ENCODE data around the gene ARAP1. TPM values are rescaled to one million over a fixed set of nuclear protein-coding genes. Genes with fewer than 3 reads are reported as not detected.

ARAP1 gene
- total and polyA plus RNA-seq, 2 donors (not counting 1 experiment from before 2014, with no cell fraction given), result 41.8 to 113 TPM

DNA sequence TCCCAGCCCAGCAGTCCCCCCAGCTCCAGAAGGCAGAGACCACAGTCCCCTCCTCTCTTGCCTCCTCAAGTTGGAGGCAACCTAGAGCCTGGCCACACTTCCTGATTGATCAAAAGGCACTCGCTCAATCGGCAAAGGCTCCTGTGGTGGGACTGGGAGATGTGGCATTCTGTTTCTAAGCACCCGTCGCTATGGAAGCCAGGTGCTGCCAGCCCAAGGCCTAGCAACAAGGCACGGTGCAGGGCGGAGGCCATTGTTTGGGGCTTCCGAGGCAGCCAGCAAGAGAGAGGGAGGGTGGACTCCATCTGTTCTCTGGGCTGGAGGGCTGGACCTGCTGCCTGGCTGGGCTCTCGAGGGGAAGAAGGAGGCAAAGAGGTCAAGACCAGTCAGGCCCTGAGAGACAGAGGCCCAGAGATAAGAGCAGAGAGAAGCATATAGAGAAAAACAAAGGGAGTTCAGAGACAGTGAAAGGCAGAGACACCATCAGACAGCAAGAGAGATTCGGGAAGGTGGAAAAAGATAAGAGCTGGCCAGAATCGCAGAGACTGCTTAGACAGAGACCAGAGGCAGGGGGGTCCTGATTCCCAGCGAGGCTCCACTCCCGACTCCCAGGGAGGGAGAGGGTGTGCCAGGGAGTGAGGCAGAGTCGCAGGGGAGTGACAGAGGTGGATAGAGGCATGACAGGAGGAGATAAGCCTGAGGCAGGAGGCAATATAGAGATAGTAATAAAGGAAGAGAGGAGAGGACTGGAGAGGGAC, 99.2 kb downstream of the ARAP1 start:
- Histone ChIP-seq H3K4me3 (replicated peaks in 1 of 4; ENCODE audit: control extremely low read depth in 1 of 4, insufficient read depth in 1 of 4, low read depth in 3 of 4, low read length in 4 of 4) (no peak overlapping the region), H3K4me1 (ENCODE audit: control insufficient read depth, extremely low read depth, insufficient read depth, low read length) (no peaks in the 10 kb centered on the region), H3K9ac (ENCODE audit: insufficient read depth, low read length) (no peak overlapping the region), H3K9me3 (ENCODE audit: control insufficient read depth, insufficient read depth, low read depth, low read length) (no peaks in the 10 kb centered on the region), H3K79me2 (ENCODE audit: control insufficient read depth, insufficient read depth, low read length) (no peaks in the 10 kb centered on the region), H3K27me3 (ENCODE audit: control insufficient read depth, insufficient read depth, low read length) (peaks cover 5% of the 10 kb centered on the region), H3K27ac (ENCODE audit: insufficient read depth, low read length) (no peak overlapping the region), H2AFZ (ENCODE audit: low read length) (no peak overlapping the region), H3K4me2 (ENCODE audit: extremely low read depth, insufficient read depth, low read length) (no peak overlapping the region), H3K36me3 (ENCODE audit: control insufficient read depth, insufficient read depth, low read length) (no peaks in the 10 kb centered on the region), H4K20me1 (ENCODE audit: control insufficient read depth, extremely low read depth, insufficient read depth, low read length) (no peaks in the 10 kb centered on the region)
- DNase-seq (ENCODE audit: low read depth in 2 of 2), result no peak
- no peak for TF ChIP-seq EZH2 (IDR thresholded peaks at IDR 0.05; ENCODE audit: low read length, missing control alignments)
- TF ChIP-seq, protein P1, sequence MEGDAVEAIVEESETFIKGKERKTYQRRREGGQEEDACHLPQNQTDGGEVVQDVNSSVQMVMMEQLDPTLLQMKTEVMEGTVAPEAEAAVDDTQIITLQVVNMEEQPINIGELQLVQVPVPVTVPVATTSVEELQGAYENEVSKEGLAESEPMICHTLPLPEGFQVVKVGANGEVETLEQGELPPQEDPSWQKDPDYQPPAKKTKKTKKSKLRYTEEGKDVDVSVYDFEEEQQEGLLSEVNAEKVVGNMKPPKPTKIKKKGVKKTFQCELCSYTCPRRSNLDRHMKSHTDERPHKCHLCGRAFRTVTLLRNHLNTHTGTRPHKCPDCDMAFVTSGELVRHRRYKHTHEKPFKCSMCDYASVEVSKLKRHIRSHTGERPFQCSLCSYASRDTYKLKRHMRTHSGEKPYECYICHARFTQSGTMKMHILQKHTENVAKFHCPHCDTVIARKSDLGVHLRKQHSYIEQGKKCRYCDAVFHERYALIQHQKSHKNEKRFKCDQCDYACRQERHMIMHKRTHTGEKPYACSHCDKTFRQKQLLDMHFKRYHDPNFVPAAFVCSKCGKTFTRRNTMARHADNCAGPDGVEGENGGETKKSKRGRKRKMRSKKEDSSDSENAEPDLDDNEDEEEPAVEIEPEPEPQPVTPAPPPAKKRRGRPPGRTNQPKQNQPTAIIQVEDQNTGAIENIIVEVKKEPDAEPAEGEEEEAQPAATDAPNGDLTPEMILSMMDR (conservative IDR thresholded peaks at IDR 0.05 in 1 of 2, IDR thresholded peaks at IDR 0.05 in 1 of 2; ENCODE audit: low read depth in 1 of 2, low read length in 2 of 2), result no peak

DNA sequence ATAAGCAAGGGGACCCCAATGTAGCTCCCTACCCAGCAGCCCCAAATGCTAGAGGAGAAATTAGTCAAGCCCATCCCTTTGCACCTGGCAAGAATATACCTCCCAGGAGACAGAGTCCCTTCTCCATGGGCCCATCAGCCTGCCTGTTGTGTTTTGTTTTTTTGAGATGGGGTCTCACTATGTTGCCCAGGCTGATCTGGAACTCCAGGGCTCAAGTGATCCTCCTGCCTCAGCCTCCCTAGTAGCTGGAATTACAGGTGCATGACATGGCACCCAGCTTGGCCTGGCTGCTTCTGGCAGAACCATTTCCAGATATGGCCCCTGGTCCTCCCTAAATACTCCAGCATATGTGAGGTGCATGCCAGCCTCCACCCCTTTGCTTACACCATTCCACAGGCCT, 100.1 kb downstream of the ARAP1 start:
- no peaks in the 10 kb centered on the region for H3K4me1 ChIP-seq (ENCODE audit: control insufficient read depth, extremely low read depth, insufficient read depth, low read length)
- no peak overlapping the region for H3K4me2 ChIP-seq (ENCODE audit: extremely low read depth, insufficient read depth, low read length)
- H3K36me3 ChIP-seq (ENCODE audit: control insufficient read depth, insufficient read depth, low read length), result no peaks in the 10 kb centered on the region
- no peak overlapping the region for H3K4me3 ChIP-seq (replicated peaks in 1 of 4; ENCODE audit: control extremely low read depth in 1 of 4, insufficient read depth in 1 of 4, low read depth in 3 of 4, low read length in 4 of 4)
- H4K20me1 ChIP-seq (ENCODE audit: control insufficient read depth, extremely low read depth, insufficient read depth, low read length), result no peaks in the 10 kb centered on the region
- TF ChIP-seq, protein P1 (conservative IDR thresholded peaks at IDR 0.05 in 1 of 2, IDR thresholded peaks at IDR 0.05 in 1 of 2; ENCODE audit: low read depth in 1 of 2, low read length in 2 of 2), result no peak
- no peak for TF ChIP-seq EZH2 (IDR thresholded peaks at IDR 0.05; ENCODE audit: low read length, missing control alignments)
- H2AFZ ChIP-seq (ENCODE audit: low read length), result no peak overlapping the region
- H3K9me3 ChIP-seq (ENCODE audit: control insufficient read depth, insufficient read depth, low read depth, low read length), result no peaks in the 10 kb centered on the region
- H3K79me2 ChIP-seq (ENCODE audit: control insufficient read depth, insufficient read depth, low read length), result no peaks in the 10 kb centered on the region
- no peak overlapping the region for H3K9ac ChIP-seq (ENCODE audit: insufficient read depth, low read length)
- peaks cover 5% of the 10 kb centered on the region for H3K27me3 ChIP-seq (ENCODE audit: control insufficient read depth, insufficient read depth, low read length)
- no peak overlapping the region for H3K27ac ChIP-seq (ENCODE audit: insufficient read depth, low read length)
- no peak for DNase-seq (ENCODE audit: low read depth in 2 of 2)

DNA sequence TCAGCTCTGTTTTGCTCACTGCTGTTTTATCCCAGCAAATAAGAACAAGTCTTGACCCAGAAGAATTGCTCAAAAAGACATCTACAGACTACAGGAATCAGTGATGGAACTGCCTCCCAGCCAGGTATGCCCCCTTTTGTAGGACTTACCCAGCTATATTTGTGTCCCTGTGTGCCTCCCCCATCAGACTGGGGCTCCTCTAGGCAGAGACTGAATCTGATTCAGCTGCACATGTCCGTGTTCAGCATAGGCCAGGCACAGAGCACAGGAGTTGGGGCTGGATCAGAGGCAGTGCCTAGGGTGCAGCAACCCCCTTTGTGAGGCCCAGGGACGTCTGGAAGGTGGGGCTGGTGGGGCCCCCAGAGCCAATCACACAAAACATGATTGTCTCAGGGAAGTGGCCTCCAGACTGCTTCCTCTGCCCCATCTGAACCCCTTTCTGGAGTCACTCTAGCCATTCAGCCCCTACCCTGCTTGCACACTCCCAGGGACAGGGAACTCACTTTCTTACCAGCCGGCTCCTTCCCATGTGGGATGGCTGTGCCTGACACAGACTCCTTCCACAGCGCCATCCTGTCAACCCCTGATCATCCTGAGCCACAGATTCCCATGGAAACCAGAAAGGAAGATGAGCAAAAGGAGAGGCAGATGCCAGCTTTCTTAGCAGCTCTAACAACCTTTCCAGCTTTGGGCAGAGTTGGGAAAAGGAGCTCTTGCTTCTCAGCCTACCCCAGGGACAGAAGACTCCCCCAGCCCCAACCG, 102.8 kb downstream of the ARAP1 start:
- Histone ChIP-seq H3K4me3 (replicated peaks in 1 of 4; ENCODE audit: control extremely low read depth in 1 of 4, insufficient read depth in 1 of 4, low read depth in 3 of 4, low read length in 4 of 4) (no peak overlapping the region), H3K4me2 (ENCODE audit: extremely low read depth, insufficient read depth, low read length) (no peak overlapping the region)

More for the DNA sequence above, 102.8 kb downstream of the ARAP1 start:
- Histone ChIP-seq H3K9me3 (ENCODE audit: control insufficient read depth, insufficient read depth, low read depth, low read length) (no peaks in the 10 kb centered on the region), H2AFZ (ENCODE audit: low read length) (no peak overlapping the region), H3K4me1 (ENCODE audit: control insufficient read depth, extremely low read depth, insufficient read depth, low read length) (no peaks in the 10 kb centered on the region), H3K36me3 (ENCODE audit: control insufficient read depth, insufficient read depth, low read length) (no peaks in the 10 kb centered on the region), H3K27me3 (ENCODE audit: control insufficient read depth, insufficient read depth, low read length) (peaks cover 5% of the 10 kb centered on the region), H3K27ac (ENCODE audit: insufficient read depth, low read length) (no peak overlapping the region), H3K79me2 (ENCODE audit: control insufficient read depth, insufficient read depth, low read length) (no peaks in the 10 kb centered on the region), H4K20me1 (ENCODE audit: control insufficient read depth, extremely low read depth, insufficient read depth, low read length) (no peaks in the 10 kb centered on the region), H3K9ac (ENCODE audit: insufficient read depth, low read length) (no peak overlapping the region)
- DNase-seq (ENCODE audit: low read depth in 2 of 2), result no peak
- TF ChIP-seq EZH2 (IDR thresholded peaks at IDR 0.05; ENCODE audit: low read length, missing control alignments), result no peak
- TF ChIP-seq, protein P1 (conservative IDR thresholded peaks at IDR 0.05 in 1 of 2, IDR thresholded peaks at IDR 0.05 in 1 of 2; ENCODE audit: low read depth in 1 of 2, low read length in 2 of 2), result no peak
